GM10266 (cell line): Measurements from ENCODE around the gene NFIC.
"Not testable (repeated sequence)": the region's sequence is repeated elsewhere in the genome, so short reads cannot be mapped to it uniquely, and the experiment has no call there.

ENCODE experiments used
- DNase-seq: peaks from one replicate; pipeline ENCODE4 v3.0.0; 2012; ENCODE audit errors: extremely low spot score
- CTCF ChIP-seq: IDR thresholded peaks from 2 replicates; pipeline ENCODE4 v1.5.1; 2012; ENCODE audit warnings: mild to moderate bottlenecking, low read depth; ENCODE audit not compliant: control insufficient read depth, insufficient read depth; ENCODE audit errors: missing control alignments

The NFIC gene

GRCh38 chr19:3346677-3347353 lies 19.6 kb upstream of the NFIC start:
- no peak for TF ChIP-seq CTCF
- DNase-seq: no peak

GRCh38 chr19:3348042-3348441 lies 18.3 kb upstream of the NFIC start:
- DNase-seq: no peak
- TF ChIP-seq CTCF: no peak

GRCh38 chr19:3348469-3348868 lies 17.9 kb upstream of the NFIC start:
- DNase-seq: not testable (repeated sequence)

- no peak for TF ChIP-seq CTCF
Observed at GRCh38 chr19:3350014-3350663, 16.2 kb upstream of the NFIC start.

GRCh38 chr19:3351702-3352447 lies 14.5 kb upstream of the NFIC start:
- no peak for DNase-seq
- no peak for TF ChIP-seq CTCF

More at GRCh38 chr19:3350014-3350663, 16.2 kb upstream of the NFIC start:
- no peak for DNase-seq

GRCh38 chr19:3353493-3353892 lies 12.9 kb upstream of the NFIC start:
- no peak for TF ChIP-seq CTCF
- DNase-seq: no peak

- DNase-seq: no peak
- no peak for TF ChIP-seq CTCF
Observed at GRCh38 chr19:3356805-3357204, 9.6 kb upstream of the NFIC start.
